Uterus (tissue), 4 donors: ENCODE results near the gene PRKAR1B. TPM values are rescaled to one million over a fixed set of nuclear protein-coding genes. Genes with fewer than 3 reads are reported as not detected.

Experiments
- DNase-seq, 2 donors: peaks; one replicate each; pipeline ENCODE4 v3.0.0-alpha.2; 2019 to 2020
- H3K27ac ChIP-seq, 2 donors: fragments of 200-600 bp; sonication (generic); 1 replicate in 1 of 2; 2 replicates in 1 of 2; pipeline ENCODE4 v1.5.1; 2016 to 2018
- H3K27me3 ChIP-seq, 2 donors: fragments of 200-600 bp; sonication (generic); one replicate each; pipeline ENCODE4 v1.5.1; 2018 to 2019; ENCODE audit warnings: control low read depth in 1 of 2
- H3K36me3 ChIP-seq, 2 donors: fragments of 200-600 bp; sonication (generic); one replicate each; pipeline ENCODE4 v1.5.1; 2019; ENCODE audit warnings: control low read depth in 1 of 2
- H3K4me1 ChIP-seq, 2 donors: fragments of 200-600 bp; sonication (generic); one replicate each; pipeline ENCODE4 v1.5.1; 2018 to 2019; ENCODE audit warnings: control low read depth in 1 of 2
- H3K4me3 ChIP-seq, 2 donors: fragments of 200-600 bp; sonication (generic); 1 replicate in 1 of 2; 2 replicates in 1 of 2; pipeline ENCODE4 v1.5.1; 2018 to 2019; ENCODE audit warnings: mild to moderate bottlenecking in 1 of 2
- H3K9me3 ChIP-seq, 2 donors: fragments of 200-600 bp; sonication (generic); one replicate each; pipeline ENCODE4 v1.5.1; 2019; ENCODE audit warnings: control low read depth in 1 of 2
- CTCF ChIP-seq, 4 experiments: fragments of 200-600 bp in 2 of 4; fragments of 450-650 bp in 2 of 4; sonication (generic) in 2 of 4; IDR thresholded peaks; one replicate each; pipeline ENCODE4 v1.5.1; 2016 to 2019; ENCODE audit warnings: antibody characterized with exemption in 4 of 4, mild to moderate bottlenecking in 2 of 4, moderate library complexity in 1 of 4
- POLR2A ChIP-seq, 2 donors: fragments of 450-650 bp; IDR thresholded peaks; one replicate each; pipeline ENCODE4 v1.6.1; 2016; ENCODE audit warnings: antibody characterized with exemption in 2 of 2, mild to moderate bottlenecking in 1 of 2, moderate library complexity in 1 of 2
- intact Hi-C: fragments of 100-400 bp; cut with DNase I; formaldehyde crosslinking; loops from one replicate; pipeline ENCODE4 v1.15.1; 2023; ENCODE audit warnings: low total_unique reads
- total RNA-seq, 4 donors: library from RNA; depleted of rRNA in 3 of 4; stranded (reverse); fragments of >200 nt in 3 of 4; gene quantifications; one replicate each; pipeline versions ENCODE4 v1.1.0 to v1.2.4, GENCODE V29; 2014 to 2023
- donor health status: DM: yes; HTN: yes; CAD: no.

PRKAR1B gene
- total RNA-seq, 4 donors from 2014 or later = 1.0 to 45.2 (median 28.7) TPM

- intact Hi-C loops = no loop called here
- Histone ChIP-seq H3K36me3 (no peaks in the 10 kb centered on the region), H3K4me1 (peaks cover 0 to 4% of the 10 kb centered on the region in 2 donors), H3K4me3 (no peak overlapping the region), H3K27me3 (no peaks in the 10 kb centered on the region), H3K9me3 (no peaks in the 10 kb centered on the region), H3K27ac (no peak overlapping the region)
- TF ChIP-seq CTCF (IDR thresholded peaks at IDR 0.05) (no peak), POLR2A (IDR thresholded peaks at IDR 0.05) (no peak)
- no peak for DNase-seq
Observed at GRCh38 chr7:571096-571717, 155.9 kb downstream of the PRKAR1B start.

GRCh38 chr7:570801-571070, 156.3 kb downstream of the PRKAR1B start:
- H3K9me3 ChIP-seq = no peaks in the 10 kb centered on the region

GRCh38 chr7:569996-570800, 156.9 kb downstream of the PRKAR1B start:
- Histone ChIP-seq H3K4me3 (no peak overlapping the region), H3K27ac (no peak overlapping the region), H3K27me3 (no peaks in the 10 kb centered on the region), H3K9me3 (no peaks in the 10 kb centered on the region), H3K4me1 (peaks cover 0 to 4% of the 10 kb centered on the region in 2 donors), H3K36me3 (no peaks in the 10 kb centered on the region)
- intact Hi-C loops = no loop called here
- TF ChIP-seq POLR2A (IDR thresholded peaks at IDR 0.05) = no peak
- TF ChIP-seq CTCF (IDR thresholded peaks at IDR 0.05) = no peak
- no peak for DNase-seq

More at GRCh38 chr7:570801-571070, 156.3 kb downstream of the PRKAR1B start:
- no peak for DNase-seq
- Histone ChIP-seq H3K36me3 (no peaks in the 10 kb centered on the region), H3K27ac (no peak overlapping the region), H3K27me3 (no peaks in the 10 kb centered on the region), H3K4me3 (no peak overlapping the region), H3K4me1 (peaks cover 0 to 4% of the 10 kb centered on the region in 2 donors)
- TF ChIP-seq POLR2A (IDR thresholded peaks at IDR 0.05) (no peak), CTCF (IDR thresholded peaks at IDR 0.05) (no peak)
- intact Hi-C loops = no loop called here

- Histone ChIP-seq H3K9me3 (no peaks in the 10 kb centered on the region), H3K27ac (no peak overlapping the region), H3K27me3 (no peaks in the 10 kb centered on the region), H3K36me3 (no peaks in the 10 kb centered on the region), H3K4me3 (no peak overlapping the region), H3K4me1 (no peaks in the 10 kb centered on the region)
- intact Hi-C loops = no loop called here
- TF ChIP-seq POLR2A (IDR thresholded peaks at IDR 0.05) (no peak), CTCF (IDR thresholded peaks at IDR 0.05) (no peak)
- DNase-seq = no peak
Observed at GRCh38 chr7:569071-569855, 157.8 kb downstream of the PRKAR1B start.
